SK-N-MC (cell line): ENCODE measurements around the gene PTBP1.
"Not testable (repeated sequence)": the region's sequence is repeated elsewhere in the genome, so short reads cannot be mapped to it uniquely, and the experiment has no call there.

Experiments used
- DNase-seq: peaks from one replicate; pipeline ENCODE4 v3.0.0-alpha.2; 2011; ENCODE audit warnings: low read depth, low spot score
- H3K27ac ChIP-seq: fragments of 200-600 bp; sonication (generic); 2 replicates; pipeline ENCODE4 v1.5.1; 2016; ENCODE audit warnings: mixed run types
- H3K36me3 ChIP-seq: fragments of 200-600 bp; sonication (generic); 2 replicates; pipeline ENCODE4 v1.6.1; 2017; ENCODE audit warnings: antibody characterized with exemption, low read length, mixed read lengths; ENCODE audit not compliant: insufficient read depth
- H3K4me3 ChIP-seq: fragments of 200-600 bp; sonication (generic); 2 replicates; pipeline ENCODE4 v1.5.1; 2016
- H3K9ac ChIP-seq: fragments of 200-600 bp; sonication (generic); 2 replicates; pipeline ENCODE4 v1.8.0; 2017; ENCODE audit warnings: mixed run types, mixed read lengths; ENCODE audit not compliant: insufficient read length
- H3K9me3 ChIP-seq: fragments of 200-600 bp; sonication (generic); 2 replicates; pipeline ENCODE4 v1.6.1; 2017; ENCODE audit warnings: low read depth, mild to moderate bottlenecking, antibody characterized with exemption, low read length, moderate library complexity, mixed read lengths
- EZH2 ChIP-seq: fragments of 200-600 bp; sonication (generic); IDR thresholded peaks from one replicate; pipeline ENCODE4 v1.6.1; 2017; ENCODE audit warnings: antibody characterized with exemption
- FOXP2 ChIP-seq: optimal IDR thresholded peaks from 2 replicates; pipeline ENCODE3; 2011; ENCODE audit warnings: mild to moderate bottlenecking, moderate library complexity; ENCODE audit not compliant: insufficient read depth; ENCODE audit errors: extremely low read length, control extremely low read depth
- POLR2AphosphoS5 ChIP-seq: IDR thresholded peaks from 2 replicates; pipeline ENCODE4 v1.6.1; 2012; ENCODE audit warnings: mild to moderate bottlenecking, low read depth, low read length, borderline replicate concordance

PTBP1 gene

DNA sequence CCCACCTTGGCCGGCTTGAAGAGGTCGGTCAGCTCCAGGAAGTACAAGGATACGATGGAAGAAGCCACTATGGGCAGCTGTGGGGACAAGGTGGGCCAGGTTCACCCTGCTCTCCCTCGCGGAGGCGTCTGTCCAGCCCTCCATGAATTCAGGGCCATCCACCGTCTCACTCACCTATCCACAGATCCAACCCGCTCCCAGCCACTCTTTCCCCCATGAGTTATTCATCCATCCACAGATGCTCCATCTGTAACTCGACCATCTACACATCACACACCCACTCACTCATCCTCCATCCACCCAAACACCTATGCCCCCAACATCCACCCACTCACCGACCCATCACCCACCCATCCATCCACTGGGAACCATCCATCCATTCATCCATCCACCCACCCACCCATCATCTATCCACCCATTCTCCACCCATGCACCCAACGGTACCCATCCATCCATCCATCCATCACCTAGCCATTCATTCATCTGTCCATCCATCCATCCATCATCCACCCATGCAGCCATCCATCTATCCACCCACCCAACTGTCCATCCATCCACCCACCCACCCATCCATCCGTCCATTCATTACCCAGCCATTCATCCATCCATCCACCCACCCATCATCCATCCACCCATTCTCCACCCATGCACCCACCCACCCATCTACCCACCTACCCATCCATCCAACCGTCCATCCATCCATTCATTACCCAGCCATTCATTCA lies 18.7 kb downstream of the PTBP1 start:
- Histone ChIP-seq H3K9ac (no peak overlapping the region), H3K27ac (no peak overlapping the region), H3K4me3 (no peak overlapping the region), H3K36me3 (peaks cover 32% of the 10 kb centered on the region), H3K9me3 (no peaks in the 10 kb centered on the region)
- no peak for DNase-seq
- TF ChIP-seq FOXP2 (no peak), POLR2AphosphoS5 (no peak), EZH2 (no peak)

DNA sequence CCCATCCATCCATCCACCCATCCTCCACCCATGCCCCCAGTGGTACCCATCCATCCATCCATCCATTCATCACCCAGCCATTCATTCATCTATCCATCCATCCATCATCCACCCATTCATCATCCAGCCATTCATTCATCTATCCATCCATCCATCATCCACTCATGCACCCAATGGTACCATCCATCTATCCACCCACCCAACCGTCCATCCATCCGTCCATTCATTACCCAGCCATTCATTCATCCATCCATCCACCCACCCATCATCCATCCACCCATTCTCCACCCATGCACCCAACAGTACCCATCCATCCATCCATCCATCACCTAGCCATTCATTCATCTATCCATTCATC lies 19.2 kb downstream of the PTBP1 start:
- TF ChIP-seq EZH2 (no peak), FOXP2 (no peak), POLR2AphosphoS5 (no peak)
- no peak overlapping the region for H3K4me3 ChIP-seq
- no peak overlapping the region for H3K27ac ChIP-seq
- no peaks in the 10 kb centered on the region for H3K9me3 ChIP-seq
- no peak for DNase-seq
- H3K36me3 ChIP-seq: peaks cover 27% of the 10 kb centered on the region
- no peak overlapping the region for H3K9ac ChIP-seq

GRCh38 chr19:820212-820611 lies 23.0 kb downstream of the PTBP1 start:
- DNase-seq, H3K4me3 ChIP-seq, H3K36me3 ChIP-seq, H3K9ac ChIP-seq, H3K27ac ChIP-seq, H3K9me3 ChIP-seq: not testable (repeated sequence)

GRCh38 chr19:821231-821824 lies 24.1 kb downstream of the PTBP1 start:
- Histone ChIP-seq H3K9me3 (no peaks in the 10 kb centered on the region), H3K27ac (no peak overlapping the region), H3K36me3 (no peaks in the 10 kb centered on the region), H3K9ac (peak overlapping the region; percentile 84), H3K4me3 (peak overlapping the region; percentile 87)
- no peak for TF ChIP-seq FOXP2
- DNase-seq: no peak

DNA sequence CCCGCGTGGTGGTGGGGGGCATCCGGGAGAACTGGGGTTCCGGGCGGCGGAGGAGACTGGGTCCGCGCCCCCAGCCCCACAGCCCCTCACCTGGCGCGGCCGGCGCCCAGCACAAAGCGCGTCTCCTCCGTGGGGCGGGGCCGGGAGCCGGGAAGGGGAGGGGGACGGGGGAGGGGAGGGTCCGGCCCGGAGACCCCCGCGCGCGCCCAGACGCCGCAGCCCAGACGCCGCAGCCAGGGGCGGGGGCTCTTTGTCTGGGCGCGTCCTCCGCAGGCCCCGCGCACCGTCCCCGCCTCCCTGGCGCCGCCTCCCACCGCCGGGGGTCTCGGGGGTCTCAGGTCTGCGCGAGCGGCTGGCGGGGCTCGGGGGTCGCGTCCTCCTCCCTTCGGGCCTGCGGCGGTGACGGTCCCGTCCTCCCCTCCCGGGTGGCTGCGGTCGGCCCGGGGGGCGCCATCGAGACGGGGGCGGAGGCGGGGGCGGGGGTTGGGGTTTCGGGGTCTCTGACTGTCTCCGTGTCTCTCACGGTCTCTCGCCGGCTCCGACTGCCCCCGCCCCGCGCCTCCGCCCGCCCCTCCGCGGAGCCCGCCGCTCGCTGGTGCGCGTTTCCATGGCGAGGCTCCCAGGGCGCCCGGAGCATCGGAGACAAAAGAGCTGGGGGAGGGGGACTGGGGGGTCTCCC lies 24.7 kb downstream of the PTBP1 start, which contains the start of gene PLPPR3:
TSS of gene PLPPR3 (minus strand) at position 131 of the 679 bp plus-strand sequence. CDS start 396 bp downstream, outside the sequence.
- Histone ChIP-seq H3K4me3 (peak within 1 kb of the TSS; percentile 87), H3K9ac (peak within 1 kb of the TSS; percentile 84), H3K27ac (no peak within 1 kb of the TSS), H3K9me3 (no peaks in the 10 kb centered on the region), H3K36me3 (no peaks in the 10 kb centered on the region)
- TF ChIP-seq FOXP2 (no peak), EZH2 (no peak), POLR2AphosphoS5 (no peak)
- no peak for DNase-seq

DNA sequence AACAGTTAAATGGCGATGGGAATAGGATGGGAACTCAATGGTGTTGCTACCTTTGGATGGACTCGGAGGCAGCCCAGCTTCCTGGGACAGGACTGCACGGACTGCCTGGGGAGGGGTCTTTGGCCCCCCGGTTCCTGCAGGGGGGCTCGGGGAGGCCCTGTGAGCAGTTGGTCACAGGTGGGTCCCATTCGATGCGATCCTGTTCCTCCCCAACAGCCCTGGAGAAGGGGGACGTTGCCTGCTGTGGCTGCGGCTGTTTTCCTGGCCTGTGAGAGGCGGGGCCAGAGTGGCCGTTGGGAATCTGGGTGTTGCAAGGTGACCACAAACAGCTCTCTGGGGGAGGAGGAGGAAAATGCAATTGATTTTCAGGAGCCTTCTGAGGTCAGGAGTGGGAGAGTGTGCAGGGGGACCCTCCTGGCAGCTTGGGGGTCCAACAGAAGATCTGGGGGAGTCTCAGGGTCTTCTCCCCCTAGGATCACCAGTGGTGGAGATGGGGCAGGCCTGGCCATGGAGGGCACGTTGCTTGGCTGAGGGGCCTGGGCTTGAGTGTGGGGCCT lies 26.4 kb downstream of the PTBP1 start:
- Histone ChIP-seq H3K4me3 (no peak overlapping the region), H3K9me3 (no peaks in the 10 kb centered on the region), H3K36me3 (no peaks in the 10 kb centered on the region), H3K9ac (no peak overlapping the region), H3K27ac (no peak overlapping the region)
- no peak for DNase-seq
- TF ChIP-seq FOXP2: no peak
- no peak for TF ChIP-seq EZH2
- no peak for TF ChIP-seq POLR2AphosphoS5

DNA sequence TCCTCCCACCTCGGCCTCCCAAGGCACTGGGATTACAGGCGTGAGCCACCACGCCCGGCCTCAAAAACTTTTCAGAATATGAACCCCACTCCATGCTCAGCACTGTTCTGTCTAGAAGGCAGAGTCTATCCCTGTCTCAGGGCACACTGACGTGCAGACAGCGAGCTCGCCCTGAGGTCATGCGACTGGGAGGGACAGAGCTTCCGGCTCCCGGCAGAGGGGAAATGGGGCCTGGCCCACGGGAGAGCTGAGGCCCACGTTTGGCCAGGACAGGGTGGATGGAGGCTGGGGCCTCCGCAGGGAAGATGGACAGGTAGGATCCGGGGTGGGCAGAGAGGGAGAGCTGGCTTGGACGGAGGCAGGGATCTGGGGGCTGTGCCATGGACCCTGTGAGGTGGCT lies 27.6 kb downstream of the PTBP1 start:
- no peak for DNase-seq
- H3K36me3 ChIP-seq: no peaks in the 10 kb centered on the region
- H3K9me3 ChIP-seq: no peaks in the 10 kb centered on the region
- no peak for TF ChIP-seq POLR2AphosphoS5
- no peak for TF ChIP-seq EZH2
- no peak for TF ChIP-seq FOXP2
- no peak overlapping the region for H3K4me3 ChIP-seq
- H3K27ac ChIP-seq: no peak overlapping the region
- H3K9ac ChIP-seq: no peak overlapping the region

DNA sequence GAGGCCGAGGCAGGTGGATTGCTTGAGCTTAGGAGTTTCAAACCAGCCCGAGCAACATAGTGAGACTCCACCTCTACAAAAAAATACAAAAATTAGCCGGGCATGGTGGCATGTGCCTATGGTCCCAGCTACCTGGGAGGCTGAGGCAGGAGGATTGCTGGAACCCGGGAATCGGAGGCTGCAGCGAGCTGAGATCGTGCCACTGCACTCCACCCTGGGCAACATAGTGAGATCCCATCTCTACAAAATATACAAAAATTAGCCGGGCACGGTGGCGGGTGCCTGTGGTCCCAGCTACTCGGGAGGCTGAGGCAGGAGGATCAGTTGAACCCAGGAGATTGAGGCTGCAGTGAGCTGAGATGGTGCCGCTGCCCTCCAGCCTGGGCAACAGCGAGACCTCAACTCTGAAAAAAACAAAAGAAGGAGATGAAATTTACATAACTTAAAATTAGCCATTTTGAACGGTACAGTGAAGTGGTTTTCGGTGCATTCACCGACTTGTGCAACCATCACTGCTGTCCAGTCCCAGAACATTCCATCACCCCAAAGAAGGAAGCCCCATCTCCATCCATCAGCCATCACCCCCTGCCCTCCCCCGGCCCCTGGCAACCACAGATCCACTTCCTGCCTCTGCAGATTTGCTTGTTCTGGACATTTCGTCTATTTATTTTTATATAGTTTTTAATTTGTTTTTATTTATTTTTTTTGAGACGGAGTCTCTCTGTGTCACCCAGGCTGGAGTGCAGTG lies 28.8 kb downstream of the PTBP1 start:
- no peak overlapping the region for H3K27ac ChIP-seq
- no peak for DNase-seq
- no peak overlapping the region for H3K9ac ChIP-seq
- no peak for TF ChIP-seq FOXP2
- TF ChIP-seq POLR2AphosphoS5: no peak
- TF ChIP-seq EZH2: no peak
- no peaks in the 10 kb centered on the region for H3K36me3 ChIP-seq
- no peak overlapping the region for H3K4me3 ChIP-seq
- no peaks in the 10 kb centered on the region for H3K9me3 ChIP-seq

GRCh38 chr19:827314-827709 lies 30.1 kb downstream of the PTBP1 start:
- no peak for DNase-seq
- H3K27ac ChIP-seq: no peak overlapping the region
- no peaks in the 10 kb centered on the region for H3K36me3 ChIP-seq
- TF ChIP-seq EZH2: no peak
- no peak overlapping the region for H3K9ac ChIP-seq
- no peak overlapping the region for H3K4me3 ChIP-seq
- no peaks in the 10 kb centered on the region for H3K9me3 ChIP-seq
